HEK293 (cell line): Measurements from ENCODE around the gene PERM1.

Experiments
- CTCF ChIA-PET: fragments of 350-600 bp; formaldehyde crosslinking; extraction: SDS; loops from one replicate; lab custom pipeline; 2021; ENCODE audit warnings: antibody characterized with exemption; lab: Yijun Ruan, JAX
- POLR2A ChIA-PET: fragments of 300-600 bp; formaldehyde crosslinking; extraction: SDS; loops from one replicate; lab custom pipeline; 2020; ENCODE audit warnings: antibody characterized with exemption, inconsistent platforms; lab: Yijun Ruan, JAX
- H3K27ac ChIP-seq: fragments of 200-500 bp; sonication (Bioruptor generic); 2 replicates; pipeline ENCODE4 v1.5.1; 2014; ENCODE audit warnings: low read depth, low read length, control low read depth, inconsistent platforms; ENCODE audit errors: extremely low read depth
- H3K36me3 ChIP-seq, 2 experiments: fragments of 200-500 bp in 1 of 2; sonication (Bioruptor generic) in 1 of 2; 1 replicate in 1 of 2; 2 replicates in 1 of 2; pipeline ENCODE4 v1.5.1; 2014 to 2017; ENCODE audit warnings: inconsistent platforms in 2 of 2, low read length in 2 of 2; ENCODE audit not compliant: control insufficient read depth in 2 of 2, insufficient read depth in 1 of 2
- H3K4me1 ChIP-seq: fragments of 200-500 bp; sonication (Bioruptor generic); 2 replicates; pipeline ENCODE4 v1.5.1; 2014; ENCODE audit warnings: mild to moderate bottlenecking, low read length, inconsistent platforms; ENCODE audit not compliant: control insufficient read depth, insufficient read depth
- H3K4me3 ChIP-seq: 2 replicates; pipeline ENCODE4 v1.5.1; 2011; ENCODE audit warnings: low read depth, mild to moderate bottlenecking, control low read depth, low read length, moderate library complexity
- H3K9me3 ChIP-seq: fragments of 200-500 bp; sonication (Bioruptor generic); 2 replicates; pipeline ENCODE4 v1.5.1; 2014; ENCODE audit warnings: low read depth, low read length, inconsistent platforms; ENCODE audit not compliant: control insufficient read depth, insufficient read depth
- GLIS2 ChIP-seq: fragments of 450-650 bp; formaldehyde crosslinking; IDR thresholded peaks from 2 replicates; pipeline ENCODE4 v1.5.1; 2016; ENCODE audit warnings: missing biosample characterization, missing genetic modification characterization
- KLF1 ChIP-seq: fragments of 450-650 bp; formaldehyde crosslinking; IDR thresholded peaks from 2 replicates; pipeline ENCODE4 v1.5.1; 2016; ENCODE audit warnings: missing biosample characterization, missing genetic modification characterization
- KLF16 ChIP-seq: fragments of 450-650 bp; formaldehyde crosslinking; IDR thresholded peaks from 2 replicates; pipeline ENCODE4 v1.5.1; 2017; ENCODE audit warnings: missing biosample characterization, missing genetic modification characterization
- PRDM1 ChIP-seq: fragments of 450-650 bp; formaldehyde crosslinking; IDR thresholded peaks from 2 replicates; pipeline ENCODE4; 2016; ENCODE audit warnings: missing biosample characterization, missing genetic modification characterization
- SALL2 ChIP-seq: fragments of 450-650 bp; formaldehyde crosslinking; IDR thresholded peaks from 2 replicates; pipeline ENCODE4 v1.5.0; 2017; ENCODE audit warnings: missing biosample characterization, mild to moderate bottlenecking, missing genetic modification characterization, borderline replicate concordance
- SCRT1 ChIP-seq: fragments of 450-650 bp; formaldehyde crosslinking; IDR thresholded peaks from 2 replicates; pipeline ENCODE4 v1.5.1; 2016; ENCODE audit warnings: missing biosample characterization, missing genetic modification characterization, borderline replicate concordance
- ZBTB8A ChIP-seq: fragments of 450-650 bp; formaldehyde crosslinking; IDR thresholded peaks from 2 replicates; pipeline ENCODE4 v1.5.1; 2016; ENCODE audit warnings: missing biosample characterization, missing genetic modification characterization
- ZFP69B ChIP-seq: fragments of 450-650 bp; formaldehyde crosslinking; IDR thresholded peaks from 2 replicates; pipeline ENCODE4 v1.5.1; 2016; ENCODE audit warnings: missing biosample characterization, missing genetic modification characterization
- ZNF114 ChIP-seq: fragments of 450-650 bp; formaldehyde crosslinking; IDR thresholded peaks from 2 replicates; pipeline ENCODE4 v1.5.0; 2017; ENCODE audit warnings: missing biosample characterization, missing genetic modification characterization
- ZNF138 ChIP-seq: fragments of 450-650 bp; formaldehyde crosslinking; IDR thresholded peaks from 2 replicates; pipeline ENCODE4 v1.5.1; 2016; ENCODE audit warnings: missing biosample characterization, missing genetic modification characterization, borderline replicate concordance
- ZNF2 ChIP-seq: fragments of 450-650 bp; formaldehyde crosslinking; IDR thresholded peaks from 2 replicates; pipeline ENCODE4 v1.5.1; 2016; ENCODE audit warnings: missing biosample characterization, missing genetic modification characterization
- ZNF239 ChIP-seq: fragments of 450-650 bp; formaldehyde crosslinking; IDR thresholded peaks from 2 replicates; pipeline ENCODE4 v1.5.1; 2016; ENCODE audit warnings: missing biosample characterization, missing genetic modification characterization
- ZNF24 ChIP-seq: fragments of 450-650 bp; formaldehyde crosslinking; IDR thresholded peaks from 2 replicates; pipeline ENCODE4 v1.5.1; 2016; ENCODE audit warnings: missing biosample characterization, missing genetic modification characterization
- ZNF302 ChIP-seq: fragments of 450-650 bp; formaldehyde crosslinking; IDR thresholded peaks from 2 replicates; pipeline ENCODE4 v1.5.1; 2016; ENCODE audit warnings: missing biosample characterization, missing genetic modification characterization, low read depth
- ZNF362 ChIP-seq: fragments of 450-650 bp; formaldehyde crosslinking; IDR thresholded peaks from 2 replicates; pipeline ENCODE4 v1.5.1; 2016; ENCODE audit warnings: missing biosample characterization, missing genetic modification characterization
- ZNF423 ChIP-seq: fragments of 450-650 bp; formaldehyde crosslinking; IDR thresholded peaks from 2 replicates; pipeline ENCODE4 v1.5.1; 2016; ENCODE audit warnings: missing biosample characterization, missing genetic modification characterization
- ZNF449 ChIP-seq: fragments of 450-650 bp; formaldehyde crosslinking; IDR thresholded peaks from 2 replicates; pipeline ENCODE4 v1.5.1; 2017; ENCODE audit warnings: missing biosample characterization, mild to moderate bottlenecking, missing genetic modification characterization, moderate library complexity
- ZNF48 ChIP-seq: fragments of 450-650 bp; formaldehyde crosslinking; IDR thresholded peaks from 2 replicates; pipeline ENCODE4 v1.5.1; 2016; ENCODE audit warnings: missing biosample characterization, missing genetic modification characterization
- ZNF501 ChIP-seq: fragments of 450-650 bp; formaldehyde crosslinking; IDR thresholded peaks from 2 replicates; pipeline ENCODE4 v1.5.1; 2016; ENCODE audit warnings: missing biosample characterization, missing genetic modification characterization
- ZNF670 ChIP-seq: fragments of 450-650 bp; formaldehyde crosslinking; IDR thresholded peaks from 2 replicates; pipeline ENCODE4 v1.5.1; 2016; ENCODE audit warnings: missing biosample characterization, missing genetic modification characterization, low read depth
- ZNF692 ChIP-seq: fragments of 450-650 bp; formaldehyde crosslinking; IDR thresholded peaks from 2 replicates; pipeline ENCODE4 v1.5.1; 2016; ENCODE audit warnings: missing biosample characterization, missing genetic modification characterization
- TF ChIP-seq, protein P1 (sequence below): fragments of 450-650 bp; IDR thresholded peaks from 2 replicates; pipeline ENCODE4 v1.5.1; 2018; ENCODE audit warnings: missing biosample characterization, mild to moderate bottlenecking, missing genetic modification characterization
- TF ChIP-seq, protein P2 (sequence below): fragments of 450-650 bp; formaldehyde crosslinking; IDR thresholded peaks from 2 replicates; pipeline ENCODE4 v1.5.1; 2016; ENCODE audit warnings: missing biosample characterization, missing genetic modification characterization, borderline replicate concordance

PERM1 gene

DNA sequence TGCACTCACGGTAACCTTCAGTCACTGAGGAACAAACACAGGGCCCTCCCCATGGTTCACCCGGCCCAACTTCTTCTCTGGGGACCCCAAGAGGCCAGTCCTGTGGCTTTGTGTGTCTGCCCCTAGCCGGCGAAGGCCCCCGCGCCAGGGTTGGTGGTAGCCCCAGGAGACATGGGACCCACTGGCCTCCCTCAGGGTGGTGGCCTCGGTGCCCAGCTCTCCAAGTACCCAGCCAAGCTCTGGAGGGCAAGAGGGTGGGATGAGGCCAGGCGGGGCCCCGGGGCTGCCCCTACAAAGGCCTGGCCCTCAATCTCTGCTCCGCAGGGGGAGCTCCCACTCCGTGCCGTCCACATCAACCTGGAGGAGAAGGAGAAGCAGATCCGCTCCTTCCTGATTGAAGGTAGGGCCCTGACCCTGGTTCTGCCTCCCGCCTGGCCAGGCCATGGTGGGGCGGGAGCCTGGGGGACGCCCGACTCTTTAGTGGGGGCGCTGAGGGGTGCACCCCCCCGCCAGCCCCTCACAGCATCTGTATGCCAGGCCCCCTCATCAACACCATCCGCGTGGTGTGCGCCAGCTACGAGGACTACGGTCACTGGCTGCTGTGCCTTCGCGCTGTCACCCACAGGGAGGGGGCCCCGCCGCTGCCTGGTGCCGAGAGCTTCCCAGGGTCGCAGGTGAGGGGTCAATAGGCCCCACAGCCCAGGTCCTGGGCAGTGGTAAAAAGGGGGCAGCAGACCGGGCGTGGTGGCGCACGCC lies 10.0 kb downstream of the PERM1 start:
- POLR2A ChIA-PET, result interaction anchor here (0.8 kb wide), 1 partner anchor 9 kb away, joined by 3 read pairs; no protein-coding TSS in a partner anchor
- H3K36me3 ChIP-seq, result no peaks in the 10 kb centered on the region

DNA sequence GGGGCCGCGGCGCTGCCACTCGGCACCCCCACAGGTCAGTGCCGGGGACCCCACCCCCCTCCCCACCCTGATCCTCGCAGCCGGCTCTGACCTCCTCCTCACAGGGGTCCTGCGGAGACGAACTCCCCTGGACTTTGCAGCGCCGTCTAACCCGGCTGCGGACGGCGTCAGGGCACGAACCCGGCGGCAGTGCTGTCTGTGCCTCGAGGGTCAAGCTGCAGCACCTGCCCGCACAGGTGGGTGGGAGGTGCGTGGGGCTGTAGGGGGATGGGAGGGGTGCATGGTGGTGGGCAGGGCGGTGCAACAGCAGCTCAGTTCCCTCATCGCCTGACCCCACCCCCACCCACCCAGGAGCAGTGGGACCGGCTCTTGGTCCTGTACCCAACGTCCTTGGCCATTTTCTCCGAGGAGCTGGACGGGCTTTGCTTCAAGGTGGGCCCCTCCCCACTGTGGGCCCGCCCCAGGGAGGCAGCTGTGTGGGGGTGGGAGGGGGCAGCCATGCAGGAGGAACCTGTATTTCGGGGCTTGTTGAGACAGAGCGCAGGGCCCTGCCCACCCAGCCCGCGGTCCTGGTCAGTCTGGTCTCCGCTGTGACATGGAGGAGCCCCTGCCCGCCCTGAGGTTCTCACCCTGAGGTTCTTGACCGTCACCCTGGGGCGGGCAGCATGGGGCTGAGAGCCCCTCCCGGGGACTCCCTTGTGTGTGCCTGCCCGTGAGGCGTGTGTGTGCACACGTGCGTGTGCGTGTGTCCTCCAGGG lies 10.7 kb downstream of the PERM1 start:
- Histone ChIP-seq H3K36me3 (no peaks in the 10 kb centered on the region), H3K4me1 (peaks cover 5% of the 10 kb centered on the region), H3K27ac (no peak overlapping the region), H3K4me3 (no peak overlapping the region), H3K9me3 (no peaks in the 10 kb centered on the region)
- no peak for TF ChIP-seq ZNF670
- no peak for TF ChIP-seq SALL2 (tag by site-specific recombination)
- no peak for TF ChIP-seq ZNF362
- TF ChIP-seq ZNF302 (tag by site-specific recombination), result no peak
- no peak for TF ChIP-seq ZNF423
- 0 out of 2 replicates have a peak, but pooled peaks have one; percentile 14 for TF ChIP-seq ZNF692 (tag by site-specific recombination)
- TF ChIP-seq ZNF24, result no peak
- TF ChIP-seq, protein P1, sequence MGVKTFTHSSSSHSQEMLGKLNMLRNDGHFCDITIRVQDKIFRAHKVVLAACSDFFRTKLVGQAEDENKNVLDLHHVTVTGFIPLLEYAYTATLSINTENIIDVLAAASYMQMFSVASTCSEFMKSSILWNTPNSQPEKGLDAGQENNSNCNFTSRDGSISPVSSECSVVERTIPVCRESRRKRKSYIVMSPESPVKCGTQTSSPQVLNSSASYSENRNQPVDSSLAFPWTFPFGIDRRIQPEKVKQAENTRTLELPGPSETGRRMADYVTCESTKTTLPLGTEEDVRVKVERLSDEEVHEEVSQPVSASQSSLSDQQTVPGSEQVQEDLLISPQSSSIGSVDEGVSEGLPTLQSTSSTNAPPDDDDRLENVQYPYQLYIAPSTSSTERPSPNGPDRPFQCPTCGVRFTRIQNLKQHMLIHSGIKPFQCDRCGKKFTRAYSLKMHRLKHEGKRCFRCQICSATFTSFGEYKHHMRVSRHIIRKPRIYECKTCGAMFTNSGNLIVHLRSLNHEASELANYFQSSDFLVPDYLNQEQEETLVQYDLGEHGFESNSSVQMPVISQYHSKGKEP (tag by site-specific recombination), result no peak
- no peak for TF ChIP-seq ZNF239 (tag by site-specific recombination)
- TF ChIP-seq ZNF2 (tag by site-specific recombination), result no peak
- TF ChIP-seq KLF1, result 0 out of 2 replicates have a peak, but pooled peaks have one; percentile 20
- no peak for TF ChIP-seq ZBTB8A (tag by site-specific recombination)
- 0 out of 2 replicates have a peak, but pooled peaks have one; percentile 37 for TF ChIP-seq ZFP69B
- no peak for TF ChIP-seq ZNF114 (tag by site-specific recombination)
- TF ChIP-seq ZNF48 (tag by site-specific recombination), result no peak
- TF ChIP-seq ZNF449 (tag by site-specific recombination), result no peak
- TF ChIP-seq ZNF501, result no peak
- no peak for TF ChIP-seq KLF16 (tag by site-specific recombination)
- no peak for TF ChIP-seq ZNF138 (tag by site-specific recombination)
- TF ChIP-seq PRDM1 (tag by site-specific recombination), result no peak
- TF ChIP-seq, protein P2, sequence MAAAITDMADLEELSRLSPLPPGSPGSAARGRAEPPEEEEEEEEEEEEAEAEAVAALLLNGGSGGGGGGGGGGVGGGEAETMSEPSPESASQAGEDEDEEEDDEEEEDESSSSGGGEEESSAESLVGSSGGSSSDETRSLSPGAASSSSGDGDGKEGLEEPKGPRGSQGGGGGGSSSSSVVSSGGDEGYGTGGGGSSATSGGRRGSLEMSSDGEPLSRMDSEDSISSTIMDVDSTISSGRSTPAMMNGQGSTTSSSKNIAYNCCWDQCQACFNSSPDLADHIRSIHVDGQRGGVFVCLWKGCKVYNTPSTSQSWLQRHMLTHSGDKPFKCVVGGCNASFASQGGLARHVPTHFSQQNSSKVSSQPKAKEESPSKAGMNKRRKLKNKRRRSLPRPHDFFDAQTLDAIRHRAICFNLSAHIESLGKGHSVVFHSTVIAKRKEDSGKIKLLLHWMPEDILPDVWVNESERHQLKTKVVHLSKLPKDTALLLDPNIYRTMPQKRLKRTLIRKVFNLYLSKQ (tag by site-specific recombination), result no peak
- CTCF ChIA-PET, result interaction anchor here (1.0 kb wide), 1 partner anchor 14 kb away, joined by 3 read pairs; no protein-coding TSS in a partner anchor
- POLR2A ChIA-PET, result no interaction called here

More for the DNA sequence above, 10.0 kb downstream of the PERM1 start:
- Histone ChIP-seq H3K4me3 (no peak overlapping the region), H3K27ac (no peak overlapping the region)
- TF ChIP-seq SCRT1 (no peak), GLIS2 (0 out of 2 replicates have a peak, but pooled peaks have one; percentile 12)
- TF ChIP-seq, all 188 proteins: peak for 1
- CTCF ChIA-PET, result interaction anchor here (1.0 kb wide), 1 partner anchor 15 kb away, joined by 3 read pairs; no protein-coding TSS in a partner anchor
- no peaks in the 10 kb centered on the region for H3K9me3 ChIP-seq
- H3K4me1 ChIP-seq, result peaks cover 3% of the 10 kb centered on the region; the same call in 1 of the 2 replicates
